Jurkat, Clone E6-1 (cell line): ENCODE measurements around the gene STYXL2.
A peak's percentile ranks its signal among the peaks of the same experiment; 100 is the strongest.

Experiments
- DNase-seq: peaks from one replicate; pipeline ENCODE4 v3.0.0-alpha.2; 2011; ENCODE audit warnings: low read depth, low spot score
- H3K4me3 ChIP-seq: 2 replicates; pipeline ENCODE4 v1.5.1; 2011; ENCODE audit warnings: mild to moderate bottlenecking, low read length, control low read depth, moderate library complexity

STYXL2 gene

DNA sequence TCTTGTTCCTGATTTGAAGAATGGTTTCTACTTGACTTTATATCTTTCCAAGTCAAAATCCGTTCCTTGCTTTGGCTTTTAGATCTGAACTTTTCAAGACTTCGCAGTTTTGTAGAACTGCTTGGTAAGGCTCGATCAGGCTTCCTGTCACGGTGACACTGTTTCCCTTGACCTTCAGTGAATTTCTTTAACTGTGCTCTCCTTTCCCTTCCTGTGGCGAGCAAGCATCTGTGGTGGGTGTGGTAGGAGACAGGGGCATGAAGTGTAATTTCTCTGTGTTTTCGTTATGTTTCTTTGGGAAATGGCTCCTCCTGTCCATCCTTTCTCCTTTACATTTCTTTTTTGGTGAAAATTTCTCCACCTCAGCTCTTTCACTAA, 10.4 kb downstream of the STYXL2 start:
- peak; percentile 59 for DNase-seq
- peak overlapping the region; percentile 11 for H3K4me3 ChIP-seq

GRCh38 chr1:167105271-167106118, 11.6 kb downstream of the STYXL2 start:
- peak overlapping the region; percentile 28 for H3K4me3 ChIP-seq
- DNase-seq, result peak; percentile 62

- H3K4me3 ChIP-seq, result peak overlapping the region; percentile 28
- DNase-seq, result no peak
Observed at GRCh38 chr1:167106119-167106461, 12.2 kb downstream of the STYXL2 start.

- H3K4me3 ChIP-seq, result no peak overlapping the region
- no peak for DNase-seq
Observed at GRCh38 chr1:167107456-167107855, 13.6 kb downstream of the STYXL2 start.

GRCh38 chr1:167109125-167109524, 15.2 kb downstream of the STYXL2 start:
- peak overlapping the region; percentile 26 for H3K4me3 ChIP-seq
- peak; percentile 75 for DNase-seq

DNA sequence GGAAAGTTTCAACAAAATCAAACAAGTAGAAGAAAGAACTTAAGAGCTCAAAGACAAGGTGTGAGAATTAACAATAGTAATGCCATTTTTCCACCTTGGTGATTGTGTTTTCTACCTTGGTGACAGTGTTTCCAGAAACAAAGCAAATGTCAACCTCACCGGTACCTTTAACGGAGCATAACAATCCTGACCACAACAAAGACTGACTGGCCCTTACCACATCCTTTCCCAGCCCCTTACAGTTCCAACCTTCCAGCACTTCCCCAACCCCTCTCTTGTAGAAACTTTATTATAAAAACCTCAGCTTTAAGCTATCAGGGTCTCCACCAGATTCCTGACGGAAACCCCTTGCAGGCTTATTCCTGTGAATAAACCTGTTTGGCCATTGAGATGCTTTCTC, 16.7 kb downstream of the STYXL2 start:
- DNase-seq, result peak; percentile 99
- peak overlapping the region; percentile 7; the same call in 1 of the 2 replicates for H3K4me3 ChIP-seq

DNA sequence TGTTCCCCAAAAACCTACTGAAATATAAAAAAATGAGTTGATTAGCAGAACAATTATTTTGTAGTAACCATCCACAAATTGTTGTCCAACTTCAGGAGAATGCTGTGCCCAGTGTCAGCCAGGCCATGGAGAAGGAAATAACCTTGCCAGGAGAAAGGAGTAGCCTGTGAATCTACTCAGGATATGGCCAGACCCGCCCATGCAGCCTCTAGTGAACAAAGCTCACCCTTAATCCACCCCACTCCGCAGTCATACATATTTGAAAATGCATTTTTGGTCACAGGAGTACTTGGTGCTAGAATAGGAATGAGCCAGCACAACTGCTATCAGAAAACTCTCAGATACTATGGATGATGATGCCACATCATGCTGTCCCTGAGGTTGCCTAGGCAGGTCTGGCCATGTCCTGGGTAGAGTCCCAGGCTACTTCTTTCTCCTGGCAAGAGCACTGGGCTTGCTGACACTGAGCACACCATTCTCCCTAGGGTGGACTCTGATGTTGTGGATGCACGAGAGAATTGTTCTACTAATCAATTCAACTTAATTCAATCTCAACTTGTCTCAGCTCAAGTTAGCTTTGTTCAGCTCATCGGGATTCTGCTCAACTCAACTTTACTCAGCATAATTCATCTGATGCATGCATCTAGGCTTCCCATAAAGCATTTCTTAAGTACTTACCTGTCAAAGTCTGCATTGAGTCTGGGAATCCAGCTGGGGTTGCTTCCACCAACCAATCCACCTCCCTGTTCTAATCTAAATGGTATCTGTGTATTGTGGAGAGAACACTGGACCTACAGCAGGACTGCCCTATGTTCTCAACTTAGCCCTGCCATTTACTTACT, 18.2 kb downstream of the STYXL2 start:
- no peak for DNase-seq

DNA sequence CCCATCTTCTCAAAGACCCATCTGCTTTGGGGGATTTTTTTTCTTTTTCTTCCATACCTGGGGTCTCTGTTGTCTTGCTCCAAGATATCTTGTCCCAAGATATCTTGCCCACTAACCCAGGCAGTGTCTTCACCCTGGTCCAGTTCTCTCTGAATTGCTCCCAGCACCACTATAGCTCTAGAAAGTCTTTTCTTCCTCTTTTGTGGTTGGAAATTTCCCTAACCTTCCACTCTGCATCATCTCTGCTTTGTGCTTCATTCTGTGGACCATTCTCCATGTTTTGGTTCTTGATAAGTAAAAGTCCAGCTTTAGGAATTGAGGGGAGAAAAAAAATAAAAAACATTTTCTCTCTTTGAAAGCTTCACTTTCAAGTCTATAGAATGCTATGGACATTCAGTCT, 20.9 kb downstream of the STYXL2 start:
- no peak overlapping the region for H3K4me3 ChIP-seq

More for the DNA sequence above, 18.2 kb downstream of the STYXL2 start:
- no peak overlapping the region for H3K4me3 ChIP-seq

DNA sequence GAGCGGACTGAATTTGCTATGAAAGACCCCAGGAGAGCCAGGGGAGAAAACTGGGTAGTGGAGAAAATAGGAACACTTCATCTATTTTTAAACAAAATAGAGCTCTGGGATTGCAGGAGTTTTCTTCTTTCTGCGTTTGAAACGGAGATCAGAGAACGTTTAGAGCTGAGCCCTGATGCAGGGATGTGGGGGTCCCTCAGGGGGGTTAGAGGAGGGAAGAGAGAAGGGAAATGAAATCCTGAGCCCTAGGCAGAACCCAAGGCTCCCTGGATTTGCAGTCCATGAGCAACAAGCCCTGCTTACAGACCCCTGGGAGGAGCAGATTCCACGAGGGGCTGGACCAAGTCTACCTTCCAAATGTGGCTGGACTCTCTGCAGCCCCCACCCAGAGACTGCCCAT, 21.8 kb downstream of the STYXL2 start:
- no peak overlapping the region for H3K4me3 ChIP-seq
- no peak for DNase-seq

More for the DNA sequence above, 20.9 kb downstream of the STYXL2 start:
- DNase-seq, result no peak

GRCh38 chr1:167116174-167116573, 22.3 kb downstream of the STYXL2 start:
- no peak for DNase-seq
- no peak overlapping the region for H3K4me3 ChIP-seq

DNA sequence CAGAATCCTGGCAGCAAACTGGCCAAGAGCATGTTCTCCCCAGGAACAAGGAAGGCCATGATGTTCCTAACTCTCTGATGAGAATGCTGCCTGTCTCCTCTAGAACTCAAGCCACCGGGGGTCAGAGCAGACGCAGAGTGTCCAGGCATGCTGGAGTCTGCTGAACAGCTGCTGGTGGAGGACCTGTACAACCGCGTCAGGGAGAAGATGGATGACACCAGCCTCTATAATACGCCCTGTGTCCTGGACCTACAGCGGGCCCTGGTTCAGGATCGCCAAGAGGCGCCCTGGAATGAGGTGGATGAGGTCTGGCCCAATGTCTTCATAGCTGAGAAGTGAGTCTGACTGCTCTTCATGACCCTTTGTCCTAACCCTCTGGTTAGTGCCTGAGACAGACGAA, 23.4 kb downstream of the STYXL2 start:
- DNase-seq, result no peak

DNA sequence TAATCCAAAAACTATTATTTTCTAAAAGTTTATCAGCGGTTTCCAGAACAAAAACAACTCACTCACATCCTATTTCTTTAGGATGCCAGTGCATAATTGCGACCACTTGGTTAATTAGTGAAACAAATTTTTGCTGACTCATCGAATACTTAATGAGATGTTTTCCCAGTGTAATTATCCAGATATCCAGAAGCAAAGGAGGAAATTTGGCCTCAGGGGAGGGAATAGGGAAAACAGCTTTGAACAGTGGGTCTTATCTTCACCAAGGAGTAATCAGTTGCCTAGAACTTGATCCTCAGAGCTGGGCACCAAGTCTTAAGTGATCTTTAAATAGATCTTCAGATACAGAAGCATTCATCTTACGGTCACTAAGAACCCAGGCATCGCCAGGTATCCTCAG, 24.3 kb downstream of the STYXL2 start:
- DNase-seq, result no peak
- H3K4me3 ChIP-seq, result no peak overlapping the region

More for the DNA sequence above, 23.4 kb downstream of the STYXL2 start:
- H3K4me3 ChIP-seq, result no peak overlapping the region

- no peak for DNase-seq
- H3K4me3 ChIP-seq, result no peak overlapping the region
Observed at GRCh38 chr1:167119696-167120095, 25.8 kb downstream of the STYXL2 start.

DNA sequence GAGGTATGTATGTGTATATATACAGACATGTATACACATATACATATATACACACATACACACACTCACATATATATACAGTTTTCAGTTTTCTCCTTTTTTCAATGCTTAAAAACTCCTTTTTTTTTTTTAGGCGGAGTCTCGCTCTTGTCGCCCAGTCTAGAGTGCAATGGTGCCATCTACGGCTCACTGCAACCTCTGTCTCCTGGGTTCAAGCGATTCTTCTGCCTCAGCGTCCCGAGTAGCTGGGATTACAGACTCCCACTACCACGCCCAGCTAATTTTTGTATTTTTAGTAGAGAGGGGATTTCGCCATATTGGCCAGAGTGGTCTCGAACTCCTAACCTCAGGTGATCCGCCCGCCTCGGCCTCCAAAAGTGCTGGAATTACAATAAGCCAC, 27.0 kb downstream of the STYXL2 start:
- H3K4me3 ChIP-seq, result no peak overlapping the region
- DNase-seq, result no peak

DNA sequence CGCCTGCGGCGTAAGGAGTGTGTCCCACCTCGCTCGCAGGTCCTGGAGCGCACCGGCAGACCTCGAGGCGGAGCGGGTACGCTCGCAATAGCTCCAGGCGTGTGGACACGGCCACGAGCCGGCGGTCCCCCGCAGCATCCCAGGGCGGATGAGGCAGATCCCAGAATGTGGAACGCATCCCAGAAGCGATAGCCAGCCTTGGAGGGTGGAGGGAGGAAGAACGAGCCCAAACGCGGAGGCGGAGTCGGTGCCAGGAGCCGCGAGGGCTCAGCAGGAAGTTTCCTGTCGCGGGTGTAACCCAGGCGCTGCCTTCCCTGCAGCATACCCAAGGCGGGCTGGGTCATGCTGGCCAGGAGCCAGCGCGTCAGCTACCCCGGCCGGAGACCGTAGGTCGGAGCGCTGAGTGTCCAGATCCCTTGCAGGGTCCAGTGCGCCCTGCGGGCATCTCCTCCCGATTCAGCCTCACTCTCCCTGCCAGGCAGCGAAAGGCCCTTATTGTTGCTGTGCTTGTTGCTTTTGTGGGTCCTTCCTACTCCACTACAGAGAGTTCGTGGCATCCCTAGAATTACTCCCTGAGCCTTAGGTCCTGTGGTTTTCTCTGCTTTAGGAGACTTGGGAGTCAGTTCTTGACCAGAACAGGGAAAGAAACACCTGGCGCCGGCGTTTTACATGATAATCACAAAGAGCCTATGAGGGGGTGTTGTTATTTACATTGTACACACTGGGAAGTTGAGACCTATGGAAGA, 27.7 kb downstream of the STYXL2 start:
- H3K4me3 ChIP-seq, result no peak overlapping the region

DNA sequence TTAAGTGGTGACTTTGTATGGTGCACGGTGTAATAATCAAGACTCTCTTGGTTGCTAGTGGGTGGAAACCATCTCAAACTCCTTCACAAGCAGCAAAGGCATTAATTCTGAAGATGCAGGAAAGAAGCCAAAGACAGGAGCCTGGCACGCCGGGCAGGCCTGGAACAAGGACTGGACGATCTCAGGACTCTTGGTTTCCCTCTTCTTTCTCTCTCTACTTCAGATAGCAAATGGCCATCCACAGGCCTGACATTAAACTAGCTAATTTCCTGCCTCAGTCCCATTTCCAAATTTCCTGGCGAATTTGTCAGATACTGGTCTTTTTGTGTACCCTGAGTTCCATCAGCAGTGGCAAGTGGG, 28.2 kb downstream of the STYXL2 start:
- no peak overlapping the region for H3K4me3 ChIP-seq
- no peak for DNase-seq

More for the DNA sequence above, 27.7 kb downstream of the STYXL2 start:
- DNase-seq, result no peak

- no peak overlapping the region for H3K4me3 ChIP-seq
- no peak for DNase-seq
Observed at GRCh38 chr1:167122568-167122967, 28.7 kb downstream of the STYXL2 start.

GRCh38 chr1:167126317-167126716, 32.4 kb downstream of the STYXL2 start:
- H3K4me3 ChIP-seq, result no peak overlapping the region
- no peak for DNase-seq

GRCh38 chr1:167126811-167127210, 32.9 kb downstream of the STYXL2 start:
- H3K4me3 ChIP-seq, result no peak overlapping the region
- DNase-seq, result no peak

- no peak overlapping the region for H3K4me3 ChIP-seq
- DNase-seq, result no peak
Observed at GRCh38 chr1:167127236-167127635, 33.4 kb downstream of the STYXL2 start.
